SH-SY5Y (cell line): ENCODE measurements around the gene ALDH3B1.

Source experiments
- GATA2 ChIP-seq: IDR thresholded peaks from 2 replicates; pipeline ENCODE4 v1.6.1; 2011; ENCODE audit warnings: mild to moderate bottlenecking, low read depth, low read length
- GATA3 ChIP-seq: IDR thresholded peaks from 2 replicates; pipeline ENCODE4 v1.6.1; 2011; ENCODE audit warnings: low read depth, mild to moderate bottlenecking, low read length, moderate library complexity

DNA sequence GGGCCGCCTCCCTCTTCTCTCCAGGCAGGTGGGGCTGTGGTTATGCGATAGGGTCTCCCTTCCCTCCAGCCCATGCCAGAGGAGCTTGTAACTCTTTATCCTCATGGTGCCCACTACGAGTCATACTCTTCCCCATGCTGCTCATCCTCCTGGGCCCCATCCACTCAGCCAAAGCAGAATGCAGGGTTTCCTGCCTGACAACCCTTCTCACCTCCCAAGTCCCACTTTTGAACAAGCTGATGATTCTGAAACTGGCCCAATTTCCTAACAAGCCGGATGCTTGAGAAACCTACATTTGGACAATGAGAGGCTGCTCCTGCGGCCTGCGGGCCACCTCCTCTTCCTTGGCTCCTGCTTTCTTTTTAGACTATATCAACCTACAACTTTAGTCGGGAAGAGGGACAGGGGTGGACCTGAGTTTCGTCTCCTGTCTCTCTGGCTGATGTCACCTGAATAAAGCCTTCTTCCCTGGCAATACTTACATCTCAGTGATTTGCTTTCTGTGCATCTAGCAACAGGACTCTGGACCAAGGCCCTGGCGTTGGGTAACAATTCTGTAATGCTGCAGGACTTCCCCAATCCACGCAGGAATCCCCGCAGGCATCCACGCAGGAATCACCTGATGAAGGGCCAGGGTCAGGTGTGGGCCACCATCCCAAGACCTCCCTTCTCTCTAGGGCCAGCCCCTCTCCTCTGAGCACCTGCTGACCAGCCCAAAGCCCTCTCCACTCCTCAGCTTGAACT is 18.8 kb downstream of the ALDH3B1 start:
- TF ChIP-seq GATA2 (no peak), GATA3 (no peak)
